Stimulated activated CD8-positive, alpha-beta memory T cell treated with anti-CD3 and anti-CD28 coated beads, Interleukin-12 subunit alpha, Interleukin-12 subunit beta, amount 100 ng/mL, for 4 hours (primary cell): ENCODE results near the gene LRRC8D.

Experiments used
- DNase-seq: peaks from one replicate; pipeline ENCODE4 v3.0.0-alpha.2; 2020; ENCODE audit warnings: low read depth

LRRC8D gene

DNA sequence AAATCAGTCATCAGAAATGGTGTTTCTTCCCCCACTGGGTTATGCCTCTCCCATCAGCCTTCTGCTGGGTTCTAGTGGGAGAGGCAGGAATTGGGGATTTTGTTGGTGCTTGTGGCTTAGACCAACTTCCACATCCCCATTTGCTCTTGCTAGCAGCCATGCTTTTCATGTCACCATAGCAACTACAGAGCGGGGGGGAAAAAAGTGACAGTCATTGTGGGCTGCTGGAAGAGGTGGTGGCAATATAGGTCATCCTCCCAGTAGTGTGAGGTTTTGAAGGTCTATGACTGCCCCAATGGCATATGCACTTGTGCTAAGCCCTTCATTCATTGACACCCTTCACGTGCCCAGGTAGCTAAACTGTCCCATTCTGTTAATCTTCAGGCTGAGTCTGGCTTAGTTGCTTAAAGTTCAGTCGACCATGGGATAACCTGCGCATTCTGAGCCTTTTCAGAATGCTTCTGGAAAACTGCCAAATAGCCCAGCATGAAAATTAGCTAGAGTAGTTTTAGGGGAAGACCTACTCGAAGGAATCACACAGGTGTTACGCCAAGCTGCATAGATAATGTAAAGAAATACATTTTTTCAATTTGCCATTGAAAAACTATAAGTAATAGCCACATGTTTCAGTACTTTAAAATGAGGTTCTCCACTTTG lies 120.4 kb downstream of the LRRC8D start:
- DNase-seq: no peak

DNA sequence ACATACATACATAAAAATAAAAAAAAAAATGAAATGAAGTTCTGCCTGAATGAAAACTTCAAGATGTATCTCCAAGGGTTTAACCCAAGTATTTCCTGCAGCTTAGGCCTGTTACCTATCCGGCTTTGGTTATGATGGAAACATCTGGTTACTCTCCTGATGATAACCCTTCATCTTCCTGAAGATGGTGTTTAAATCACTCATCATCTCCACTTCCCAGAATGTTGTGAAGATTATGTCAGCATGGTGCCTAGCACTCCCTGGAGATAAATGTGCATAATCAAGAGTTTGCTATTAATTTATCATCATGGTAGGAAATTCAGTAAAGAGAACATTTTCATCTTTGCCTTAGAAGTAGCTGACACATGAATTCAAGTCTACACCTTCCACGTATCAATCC lies 121.2 kb downstream of the LRRC8D start:
- DNase-seq: no peak

DNA sequence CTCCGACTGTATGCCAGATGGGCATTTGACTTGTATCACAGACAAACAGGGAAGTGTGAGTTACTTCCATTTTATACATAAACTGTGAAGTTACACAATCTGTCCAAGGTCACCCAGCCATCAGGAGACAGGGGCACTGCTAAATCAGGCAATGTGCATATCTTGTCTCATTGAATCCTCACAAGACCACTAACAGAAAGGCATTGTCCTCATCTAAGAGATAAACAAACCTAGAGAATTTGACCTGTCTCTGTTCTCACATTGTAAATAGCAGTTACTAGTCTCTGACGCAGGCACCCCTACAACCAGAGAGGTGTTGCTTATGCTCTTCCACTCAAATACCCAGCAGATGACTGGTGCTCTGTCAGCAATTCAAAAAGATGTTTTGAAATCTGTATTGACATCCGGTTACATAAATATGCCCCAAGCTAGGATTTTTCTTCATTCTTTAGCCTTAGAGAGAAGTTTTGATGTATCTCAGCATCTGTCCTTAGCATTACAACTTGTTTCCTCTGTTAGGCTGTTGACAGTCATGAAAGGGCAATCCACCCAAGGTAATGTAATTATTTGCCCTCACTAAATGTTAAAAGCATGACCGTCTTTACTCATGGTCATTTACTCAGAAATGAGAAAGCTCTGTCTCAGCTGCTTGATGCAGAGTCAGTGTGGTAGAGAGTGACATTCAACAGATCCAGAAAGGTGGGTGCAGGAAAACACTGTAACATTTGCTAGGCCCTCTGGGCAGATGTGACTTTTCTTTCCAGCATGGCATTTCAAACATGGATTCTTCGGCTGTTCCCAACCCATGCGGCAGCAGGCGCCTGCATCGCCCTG lies 122.2 kb downstream of the LRRC8D start:
- no peak for DNase-seq

DNA sequence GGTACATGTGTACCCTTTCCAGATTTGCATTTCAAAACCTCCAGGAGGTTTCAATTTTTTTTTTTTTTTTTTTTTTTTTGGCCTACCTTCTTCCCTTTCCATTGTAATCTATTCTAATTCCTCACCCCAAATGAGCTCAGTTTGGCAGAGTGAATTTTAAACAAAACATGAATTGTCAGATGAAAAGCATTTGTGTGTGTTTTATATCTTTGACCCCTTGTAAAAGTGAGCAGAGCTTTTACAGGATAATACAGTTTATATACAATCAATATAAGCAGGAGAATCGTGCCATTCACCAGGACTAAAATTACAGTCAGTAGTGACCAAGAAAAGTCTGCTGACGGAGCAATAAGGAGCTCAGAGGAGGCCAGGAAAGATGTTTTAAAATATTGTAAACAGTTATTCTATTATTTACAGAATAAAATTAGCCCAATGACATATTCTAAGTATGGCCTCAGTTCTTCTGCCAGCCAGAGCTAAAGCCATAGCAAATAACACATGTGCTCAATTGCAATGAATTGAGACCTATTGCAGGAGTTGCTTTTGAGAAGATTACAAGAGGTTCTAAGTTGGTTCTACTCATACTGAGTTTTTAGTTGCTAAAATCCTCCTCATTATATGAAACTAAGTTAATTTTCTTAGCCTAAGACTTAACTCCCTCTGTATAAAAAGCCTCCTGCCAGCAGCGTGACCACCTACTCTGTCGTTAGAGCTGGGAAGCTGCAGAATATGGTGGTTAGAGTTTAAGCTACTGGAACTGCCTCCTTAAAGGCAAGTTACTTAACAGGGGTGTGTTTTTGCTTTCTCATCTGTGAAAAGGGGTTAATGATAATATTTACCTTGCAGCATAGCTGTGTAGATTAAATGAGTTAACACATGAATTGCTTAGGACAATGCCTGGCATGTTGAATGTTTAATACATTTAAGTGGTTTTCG lies 123.3 kb downstream of the LRRC8D start:
- no peak for DNase-seq

DNA sequence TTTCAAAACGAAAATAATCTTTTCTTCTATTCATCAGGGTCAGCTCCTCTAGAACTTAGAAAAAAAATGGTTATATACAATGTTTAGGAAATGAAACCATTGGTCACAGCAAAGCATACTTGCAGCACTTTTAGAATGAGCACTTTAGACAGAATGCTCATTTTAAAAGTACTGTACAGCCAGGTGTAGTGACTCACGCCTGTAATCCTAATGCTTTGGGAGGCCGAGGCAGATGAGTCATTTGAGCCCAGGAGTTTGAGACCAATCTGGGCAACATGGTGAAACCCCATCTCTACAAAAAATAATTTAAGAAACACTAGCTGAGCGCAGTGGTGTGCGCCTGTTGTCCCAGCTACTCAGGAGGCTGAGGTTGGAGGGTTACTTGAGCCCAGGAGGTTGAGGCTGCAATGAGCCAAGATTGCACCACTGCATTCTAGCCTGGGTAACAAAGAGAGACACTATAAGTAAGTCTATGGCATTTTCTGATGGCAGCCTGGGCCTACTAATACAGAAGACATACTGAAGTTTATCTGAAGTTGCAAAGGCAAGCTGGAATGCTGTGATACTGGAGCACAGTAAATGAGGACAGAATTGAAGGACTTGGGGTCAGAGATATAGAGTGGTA lies 125.1 kb downstream of the LRRC8D start:
- DNase-seq: no peak

DNA sequence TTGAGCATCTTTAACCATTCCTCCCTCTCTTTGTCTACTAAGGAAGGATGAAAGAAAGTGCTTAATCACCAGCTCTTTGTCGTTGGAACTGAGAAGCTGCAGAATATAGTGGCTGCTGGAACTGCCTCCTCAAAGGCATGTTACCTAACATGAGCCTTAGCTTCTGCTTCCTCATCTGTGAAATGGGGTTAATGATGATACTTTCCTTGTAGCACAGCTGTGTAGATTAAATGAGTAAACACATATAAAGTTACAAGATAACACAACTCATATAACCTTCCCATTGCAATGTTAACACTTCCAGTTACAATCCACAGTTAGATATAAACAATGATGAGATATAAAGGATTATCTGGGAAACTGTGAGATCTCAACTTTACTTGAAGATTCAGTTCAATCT lies 125.7 kb downstream of the LRRC8D start:
- DNase-seq: no peak

DNA sequence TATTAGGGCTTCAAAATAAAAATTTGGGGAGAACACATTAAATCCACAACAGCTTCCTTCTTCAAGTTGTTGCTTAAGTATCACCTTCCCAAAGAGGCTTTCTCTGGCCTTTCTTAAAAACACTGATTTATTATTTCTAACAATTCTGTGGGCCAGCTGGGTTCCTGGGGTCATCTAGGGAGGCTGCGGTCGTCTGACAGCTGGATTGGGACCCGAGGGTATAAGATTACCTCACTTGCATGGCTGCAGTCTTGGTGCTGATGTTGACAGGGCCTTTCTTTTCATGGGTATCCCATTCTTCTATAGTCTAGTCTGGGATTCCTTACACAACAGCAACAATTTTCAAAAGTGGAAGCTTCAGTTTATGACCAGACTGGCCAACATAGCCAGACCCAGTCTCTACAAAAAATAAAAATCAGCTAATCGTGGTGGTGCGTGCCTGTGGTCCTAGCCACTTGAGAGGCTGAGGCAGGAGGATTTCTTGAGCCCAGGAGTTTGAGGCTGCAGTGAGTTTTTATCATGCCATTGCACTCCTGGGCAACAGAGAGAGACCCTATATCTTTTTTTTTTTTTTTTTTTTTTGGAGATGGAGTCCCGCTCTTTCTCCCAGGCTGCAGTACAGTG lies 128.0 kb downstream of the LRRC8D start:
- no peak for DNase-seq

DNA sequence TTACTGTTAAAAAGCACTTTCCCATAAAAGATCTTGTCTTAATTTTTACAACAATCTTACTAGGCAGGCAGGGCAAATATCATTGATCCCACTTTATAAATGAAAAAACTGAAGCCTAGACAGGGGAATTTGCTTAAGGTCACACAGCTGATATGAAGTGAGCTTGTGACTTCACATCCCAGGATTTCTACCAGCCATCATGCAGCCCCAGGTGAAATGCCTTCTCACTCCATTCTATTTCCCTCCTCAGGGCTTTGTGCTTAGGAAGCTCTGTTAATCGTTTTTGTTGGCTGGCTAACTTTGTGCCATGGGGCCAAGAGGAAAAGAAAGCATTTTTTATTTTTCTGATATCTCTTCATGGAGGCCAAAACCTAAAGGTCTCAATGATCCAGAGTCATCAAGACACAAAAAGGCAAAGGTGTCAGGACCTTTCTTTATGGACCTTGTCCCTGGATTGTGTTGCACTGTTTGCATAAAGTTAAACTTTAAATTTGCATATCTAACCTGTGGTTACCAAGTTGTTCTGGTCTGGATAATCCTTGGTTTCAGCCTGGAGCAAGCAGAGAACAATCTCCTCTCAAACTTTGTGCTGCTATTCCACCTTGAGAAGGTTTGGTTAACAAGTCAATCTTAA lies 129.3 kb downstream of the LRRC8D start:
- no peak for DNase-seq

DNA sequence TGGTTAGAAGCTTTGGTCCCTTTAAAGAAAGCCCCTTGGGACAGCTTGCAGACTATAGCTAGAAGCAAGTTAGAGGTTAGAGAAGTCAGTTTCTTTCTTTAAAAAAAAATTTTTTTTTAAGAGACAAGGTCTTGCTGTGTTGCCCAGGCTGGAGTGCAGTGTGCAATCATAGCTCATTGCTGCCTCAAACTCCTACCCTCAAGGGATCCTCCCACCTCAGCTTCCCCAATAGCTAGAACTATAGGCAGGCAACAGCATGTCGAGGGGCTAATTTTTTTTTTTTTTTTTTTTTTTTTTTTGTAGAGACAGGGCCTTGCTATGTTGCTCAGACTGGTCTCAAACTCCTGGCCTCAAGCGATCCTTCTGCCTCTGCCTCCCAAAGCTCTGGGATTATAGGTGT lies 129.9 kb downstream of the LRRC8D start:
- no peak for DNase-seq

DNA sequence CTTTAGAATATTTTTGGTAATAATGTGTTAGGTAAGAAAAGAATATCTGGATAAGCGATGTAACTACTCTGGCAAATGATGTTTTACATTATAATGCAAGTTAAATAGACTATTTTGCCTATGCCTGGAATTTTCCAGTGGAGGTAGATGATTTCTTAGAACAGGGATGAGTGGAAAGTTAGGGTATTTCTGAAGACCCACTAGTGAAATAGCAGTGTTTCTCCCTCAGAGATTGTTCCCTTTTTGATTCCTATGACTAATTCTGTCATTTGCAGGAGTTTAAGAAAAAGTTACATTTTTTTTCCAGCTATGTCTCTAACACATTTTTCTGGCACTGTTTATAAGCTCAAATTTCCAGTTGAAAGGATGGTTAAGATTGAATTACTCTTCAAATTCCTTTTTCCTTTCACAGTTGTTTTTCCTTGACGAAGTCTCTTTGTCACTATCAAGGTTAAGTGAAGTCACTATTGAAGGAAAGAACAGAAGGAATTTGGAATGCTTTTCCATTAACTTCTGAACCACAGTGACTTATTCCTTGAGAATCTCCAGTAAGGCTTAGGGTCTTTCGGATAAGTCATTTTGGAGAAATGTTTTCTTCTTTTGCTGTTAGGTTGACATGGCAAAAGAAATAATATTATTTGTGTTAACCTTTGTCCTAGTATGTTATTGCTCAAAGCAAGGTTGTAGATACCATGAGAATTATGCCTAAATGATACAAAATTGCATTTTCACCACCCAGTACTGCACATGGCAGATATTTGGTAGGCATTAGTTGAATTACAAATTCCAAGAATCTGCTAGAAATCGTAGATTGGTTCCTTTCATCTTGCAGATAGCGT lies 131.2 kb downstream of the LRRC8D start:
- DNase-seq: no peak

DNA sequence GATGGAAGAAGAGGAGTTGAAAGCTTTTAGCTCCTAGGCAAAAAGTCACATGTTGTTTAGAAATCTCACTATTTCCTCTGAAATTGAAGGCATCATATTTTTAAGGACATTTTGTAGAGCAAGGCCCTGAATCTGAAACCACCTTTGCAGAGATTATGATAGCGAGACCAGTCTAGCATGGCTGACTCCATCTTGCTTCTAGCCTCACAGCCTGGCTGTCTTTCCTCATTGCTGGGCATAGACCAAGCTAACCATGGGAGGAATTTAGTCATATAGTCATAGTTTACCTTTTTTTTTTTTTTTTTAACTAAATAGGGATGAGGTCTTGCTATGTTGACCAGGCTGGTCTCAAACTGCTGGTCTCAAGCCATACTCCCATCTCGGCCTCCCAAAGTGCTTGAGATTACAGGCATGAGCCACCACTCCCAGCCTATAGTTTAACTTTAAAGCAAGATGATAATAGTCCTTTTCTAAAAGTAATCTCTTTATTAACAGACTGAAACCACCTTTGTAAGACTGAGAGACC lies 131.8 kb downstream of the LRRC8D start:
- DNase-seq: no peak

DNA sequence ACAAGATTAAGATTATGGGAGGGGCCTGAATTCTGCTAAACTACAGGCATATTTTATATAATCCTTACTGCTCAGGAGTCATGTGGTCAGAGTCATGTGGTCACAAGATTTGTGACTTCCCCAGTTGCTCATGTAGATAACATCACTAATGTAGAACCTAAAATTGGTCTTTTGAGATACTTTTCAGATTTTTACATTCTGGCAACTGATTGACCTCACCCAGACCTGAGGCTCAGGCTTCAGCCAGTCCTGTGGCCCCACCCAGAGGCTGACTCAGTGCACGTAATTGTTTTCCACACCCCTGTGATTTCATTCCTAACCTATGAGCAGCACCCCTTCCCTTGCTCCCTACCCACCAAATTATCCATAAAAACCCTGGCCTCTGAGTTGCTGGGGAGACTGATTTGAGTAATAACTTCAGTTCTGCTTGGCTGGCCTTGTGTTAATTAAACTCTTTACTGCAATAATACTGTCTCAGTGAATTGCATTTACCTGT lies 132.3 kb downstream of the LRRC8D start:
- DNase-seq: no peak

DNA sequence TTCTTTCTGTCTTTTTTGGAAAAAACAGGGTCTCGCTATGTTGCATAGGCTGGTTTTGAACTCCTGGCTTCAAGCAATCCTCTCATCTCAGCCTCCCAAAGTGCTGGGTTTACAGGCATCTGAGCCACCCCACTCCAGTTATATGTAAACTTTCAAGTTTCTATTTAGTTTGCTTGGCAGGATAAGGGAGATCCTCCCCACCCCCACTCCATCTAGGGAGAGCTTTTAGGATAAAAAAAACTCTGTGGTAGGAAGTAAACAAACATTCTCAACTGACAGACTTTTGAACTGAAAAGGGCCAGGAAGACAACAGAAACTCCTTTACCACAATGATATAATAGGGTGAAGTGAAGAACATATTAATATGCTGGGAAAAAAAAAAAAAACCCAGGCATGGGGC lies 133.1 kb downstream of the LRRC8D start:
- DNase-seq: no peak

DNA sequence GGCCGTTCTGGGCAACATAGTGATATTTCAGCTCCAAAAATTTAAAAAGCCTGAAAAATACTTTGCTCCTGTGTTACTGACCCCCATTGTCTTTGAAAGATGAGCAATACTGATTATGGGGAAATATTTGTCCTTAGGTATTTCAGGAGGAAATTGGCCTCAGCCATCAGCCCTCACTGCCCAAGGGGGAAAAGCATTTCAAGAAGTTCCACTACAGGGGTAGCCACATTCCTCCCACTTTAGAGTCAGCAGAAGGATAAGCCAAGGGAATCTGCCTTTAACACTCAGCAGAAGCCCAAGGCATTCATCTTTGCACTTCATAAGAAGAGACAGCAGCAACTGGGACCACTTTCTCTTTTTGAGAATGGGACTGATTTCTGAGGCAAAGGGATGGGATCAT lies 133.6 kb downstream of the LRRC8D start:
- no peak for DNase-seq

DNA sequence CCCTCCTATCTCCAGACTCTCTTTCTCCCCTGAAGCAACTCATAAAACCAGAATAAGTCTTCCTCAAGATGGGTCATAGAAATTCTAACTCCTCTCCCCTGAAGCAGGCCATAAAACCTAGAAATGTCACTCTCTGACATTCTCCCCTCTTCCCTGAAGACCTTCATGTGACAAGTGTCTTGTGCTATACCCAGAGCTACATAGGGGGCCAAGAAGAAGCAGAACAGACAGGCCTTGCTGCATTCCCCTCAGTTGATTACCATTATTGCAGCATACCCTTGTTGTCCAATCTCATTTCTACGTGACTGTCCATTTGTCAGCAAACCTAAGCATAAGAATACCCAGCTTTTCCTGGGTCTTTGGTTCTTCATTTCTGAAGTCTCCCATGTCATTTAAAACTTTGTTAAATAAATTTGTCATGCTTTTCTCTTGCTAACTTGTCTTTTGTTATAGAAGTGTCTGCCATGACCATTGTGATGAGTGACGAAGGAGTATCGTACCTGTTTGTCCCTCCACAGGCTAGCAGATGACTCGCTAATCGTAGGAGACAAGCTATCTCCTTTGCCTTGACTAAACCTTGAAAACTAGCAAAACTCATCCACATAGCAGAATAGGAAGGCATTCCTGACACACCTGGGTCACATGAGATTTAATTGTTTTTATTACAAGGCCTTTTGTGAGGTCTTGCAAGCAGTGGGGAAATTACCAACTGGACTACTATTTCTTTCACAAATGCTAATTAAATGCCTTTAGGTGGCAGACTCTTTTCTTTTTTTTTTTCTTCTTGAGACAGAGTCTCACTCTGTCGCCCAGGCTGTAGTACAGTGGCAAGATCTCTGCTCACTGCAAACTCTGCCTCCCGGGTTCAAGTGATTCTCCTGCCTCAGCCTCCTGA lies 134.7 kb downstream of the LRRC8D start:
- no peak for DNase-seq

DNA sequence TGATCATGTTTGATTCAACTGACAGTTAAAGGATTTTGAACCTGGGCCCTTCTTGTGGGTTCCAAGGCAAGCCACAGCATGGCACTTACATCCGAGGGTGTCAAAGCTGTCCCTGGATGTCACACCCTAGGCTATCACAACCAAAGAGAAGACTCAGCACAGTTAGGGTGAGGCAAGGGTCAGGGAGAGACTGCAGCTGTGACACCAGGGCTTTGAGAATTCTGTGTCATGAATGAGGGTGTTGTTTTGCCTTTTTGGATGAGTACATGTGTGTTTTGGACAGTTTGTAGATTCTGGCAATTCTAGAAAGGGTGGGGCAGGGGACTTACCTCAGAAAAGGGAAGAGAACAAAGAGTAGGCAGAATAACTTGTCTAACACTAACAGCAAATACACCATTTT lies 136.3 kb downstream of the LRRC8D start:
- no peak for DNase-seq

DNA sequence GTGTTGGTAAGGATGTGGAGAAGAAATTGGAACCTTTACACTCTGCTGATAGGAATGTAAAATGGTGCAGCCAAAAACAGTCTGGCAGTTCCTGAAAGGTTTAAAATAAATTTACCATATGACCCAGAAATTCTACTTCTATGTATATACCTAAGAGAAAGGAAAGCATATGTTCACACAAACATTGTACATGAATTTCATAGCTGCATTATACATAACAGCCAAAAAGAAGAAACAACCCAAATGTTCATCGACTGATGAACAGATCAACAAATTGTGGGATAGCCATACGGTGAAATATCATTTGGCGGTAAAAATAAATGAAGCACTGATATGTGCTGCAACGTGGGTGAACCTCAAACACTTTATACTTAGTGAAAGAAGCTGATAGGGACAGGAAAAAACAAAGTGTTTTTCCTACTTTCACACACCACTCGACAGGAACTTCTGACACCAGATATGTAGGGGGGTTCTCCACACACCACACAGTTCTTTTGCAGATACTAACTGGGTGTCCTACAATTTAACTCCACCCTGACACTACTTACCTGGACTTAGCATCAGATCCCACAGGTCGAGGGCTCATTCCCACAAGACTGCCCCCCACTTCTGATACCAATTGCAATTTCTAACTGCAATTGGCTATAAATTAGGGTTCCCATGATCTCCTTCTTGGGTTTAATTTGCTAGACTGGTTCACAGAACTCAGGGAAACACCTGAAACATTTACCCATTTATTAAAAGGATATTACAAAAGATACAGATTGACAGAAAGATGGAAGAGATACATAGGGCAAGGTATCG lies 138.2 kb downstream of the LRRC8D start:
- no peak for DNase-seq

DNA sequence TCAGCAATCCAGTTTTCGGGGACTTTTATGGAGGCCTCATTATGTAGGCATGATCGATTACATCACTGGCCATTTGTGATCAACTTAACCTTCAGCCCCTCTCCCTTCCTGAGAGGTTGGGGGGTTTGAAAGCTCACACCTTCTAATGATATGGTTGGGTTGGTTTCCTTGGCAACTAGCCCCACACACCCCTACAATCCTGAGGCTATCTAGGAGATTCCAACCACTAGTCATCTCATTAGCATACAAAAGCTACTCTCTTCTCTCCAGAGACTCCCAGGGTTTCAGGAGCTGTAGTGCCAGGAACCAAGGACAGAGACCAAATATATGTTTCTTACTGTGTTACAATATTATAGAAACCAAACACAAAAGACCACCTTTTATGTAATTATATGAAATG lies 138.9 kb downstream of the LRRC8D start:
- no peak for DNase-seq
